Memory B cell (primary cell): Measurements from ENCODE around the gene SPAG9.

Experiments used
- ATAC-seq: fragments of 150-1000 bp; cut with Tn5 transposase; 2 replicates; pipeline ENCODE4 v1.10.0; 2021; ENCODE audit warnings: low read depth, mild to moderate bottlenecking, moderate library complexity
- DNase-seq, 2 donors: peaks; one replicate each; pipeline ENCODE4 v3.0.0; 2022; ENCODE audit warnings: low spot score in 2 of 2
- H3K27ac Mint-ChIP-seq: one replicate; pipeline ENCODE4 v1.8.0; 2022; ENCODE audit warnings: mild to moderate bottlenecking, moderate library complexity, mixed read lengths
- H3K27me3 Mint-ChIP-seq: one replicate; pipeline ENCODE4 v1.8.0; 2022; ENCODE audit warnings: mixed read lengths
- H3K36me3 Mint-ChIP-seq: one replicate; pipeline ENCODE4 v1.8.0; 2022; ENCODE audit warnings: mild to moderate bottlenecking, mixed read lengths
- H3K4me1 Mint-ChIP-seq: one replicate; pipeline ENCODE4 v1.8.0; 2022; ENCODE audit warnings: mixed read lengths
- H3K4me3 Mint-ChIP-seq: one replicate; pipeline ENCODE4 v1.8.0; 2022; ENCODE audit warnings: mild to moderate bottlenecking, moderate library complexity, mixed read lengths
- H3K9me3 Mint-ChIP-seq: one replicate; pipeline ENCODE4 v1.8.0; 2022; ENCODE audit warnings: mixed read lengths

The SPAG9 gene

DNA sequence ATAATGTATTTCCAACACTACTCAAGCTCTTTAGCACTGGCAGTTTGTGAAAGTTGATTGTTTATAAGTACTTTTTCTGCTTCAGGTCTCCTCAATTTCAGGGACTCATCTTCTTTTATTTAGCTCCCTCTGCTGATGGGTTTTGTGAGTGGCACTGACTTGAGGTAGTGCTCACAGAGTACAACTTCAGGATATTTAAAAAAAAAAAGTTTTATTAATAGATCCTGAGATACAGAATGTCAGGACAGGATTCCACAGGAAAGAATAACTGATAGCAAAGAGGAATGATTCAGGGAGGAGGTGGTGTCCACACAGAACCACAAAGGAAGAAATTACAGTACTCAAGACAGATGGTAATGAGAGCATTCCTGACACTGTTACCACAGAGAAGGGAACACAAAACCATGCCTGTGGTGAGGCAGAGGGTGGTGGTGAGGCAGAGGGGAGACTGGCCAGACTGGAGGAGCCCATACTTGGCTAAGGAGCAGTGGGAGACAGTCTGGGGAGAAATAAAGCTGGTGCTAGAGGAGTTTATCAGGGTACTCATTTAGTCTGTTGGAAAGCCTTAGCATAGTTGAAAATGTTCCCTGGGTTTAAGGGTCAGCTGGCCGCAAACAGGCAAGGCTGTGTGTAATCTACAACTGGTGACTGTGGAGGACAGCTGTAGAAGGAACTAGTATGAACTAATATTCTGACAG lies 63.7 kb downstream of the SPAG9 start:
- H3K27ac Mint-ChIP-seq: no peak overlapping the region
- no peak overlapping the region for H3K4me3 Mint-ChIP-seq
- H3K4me1 Mint-ChIP-seq: peaks cover 11% of the 10 kb centered on the region
- H3K9me3 Mint-ChIP-seq: no peaks in the 10 kb centered on the region
- peak; percentile 71 for ATAC-seq
- peaks cover 3% of the 10 kb centered on the region for H3K36me3 Mint-ChIP-seq
- DNase-seq: peak in 1 of 2 donors; percentile 37
- no peaks in the 10 kb centered on the region for H3K27me3 Mint-ChIP-seq

DNA sequence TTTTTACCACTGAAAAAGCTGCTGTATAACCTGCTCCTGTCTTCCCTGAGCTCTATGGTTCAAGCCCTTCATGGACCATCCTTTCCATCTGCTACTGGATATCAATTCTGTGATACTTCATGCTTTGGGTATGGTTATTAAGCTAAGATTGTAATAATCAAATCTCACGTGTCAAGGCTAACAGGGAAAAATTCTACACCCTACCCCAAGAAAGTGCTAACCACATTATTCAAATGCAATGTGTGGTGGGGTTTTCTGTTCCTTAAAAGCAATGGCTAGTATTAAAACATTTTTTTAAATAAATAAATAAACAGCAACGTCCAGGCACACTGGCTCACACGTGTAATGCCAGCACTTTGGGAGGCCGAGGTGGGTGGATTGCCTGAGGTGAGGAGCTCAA lies 65.9 kb downstream of the SPAG9 start:
- Mint-ChIP-seq H3K4me1 (peaks cover 20% of the 10 kb centered on the region), H3K27me3 (no peaks in the 10 kb centered on the region), H3K36me3 (peaks cover 5% of the 10 kb centered on the region), H3K27ac (no peak overlapping the region), H3K9me3 (no peaks in the 10 kb centered on the region), H3K4me3 (peak overlapping the region; percentile 50)
- ATAC-seq (peak; percentile 44), DNase-seq (no peak)

DNA sequence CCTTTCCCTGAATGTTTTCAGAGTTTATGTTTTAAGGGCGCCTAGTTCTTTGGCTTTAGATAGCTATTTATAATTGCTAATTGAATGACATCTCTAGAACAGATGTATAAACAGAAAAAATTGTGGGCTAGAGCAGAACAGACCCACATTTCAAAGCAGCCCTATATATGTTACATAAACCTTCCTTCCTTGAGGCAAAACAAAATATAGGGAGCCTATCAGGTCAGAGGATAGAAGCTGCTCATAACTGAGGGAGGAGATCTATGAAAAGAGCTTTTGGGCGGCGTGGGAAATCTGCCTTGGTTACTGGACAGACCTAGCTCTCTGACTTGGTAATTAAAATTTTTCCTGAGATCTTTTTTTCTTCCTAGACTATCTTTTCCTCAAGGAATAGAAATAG lies 68.4 kb downstream of the SPAG9 start:
- Mint-ChIP-seq H3K36me3 (peaks cover 5% of the 10 kb centered on the region), H3K9me3 (no peaks in the 10 kb centered on the region), H3K4me1 (peaks cover 20% of the 10 kb centered on the region), H3K27ac (no peak overlapping the region), H3K27me3 (no peaks in the 10 kb centered on the region), H3K4me3 (no peak overlapping the region)
- DNase-seq (no peak), ATAC-seq (no peak)

DNA sequence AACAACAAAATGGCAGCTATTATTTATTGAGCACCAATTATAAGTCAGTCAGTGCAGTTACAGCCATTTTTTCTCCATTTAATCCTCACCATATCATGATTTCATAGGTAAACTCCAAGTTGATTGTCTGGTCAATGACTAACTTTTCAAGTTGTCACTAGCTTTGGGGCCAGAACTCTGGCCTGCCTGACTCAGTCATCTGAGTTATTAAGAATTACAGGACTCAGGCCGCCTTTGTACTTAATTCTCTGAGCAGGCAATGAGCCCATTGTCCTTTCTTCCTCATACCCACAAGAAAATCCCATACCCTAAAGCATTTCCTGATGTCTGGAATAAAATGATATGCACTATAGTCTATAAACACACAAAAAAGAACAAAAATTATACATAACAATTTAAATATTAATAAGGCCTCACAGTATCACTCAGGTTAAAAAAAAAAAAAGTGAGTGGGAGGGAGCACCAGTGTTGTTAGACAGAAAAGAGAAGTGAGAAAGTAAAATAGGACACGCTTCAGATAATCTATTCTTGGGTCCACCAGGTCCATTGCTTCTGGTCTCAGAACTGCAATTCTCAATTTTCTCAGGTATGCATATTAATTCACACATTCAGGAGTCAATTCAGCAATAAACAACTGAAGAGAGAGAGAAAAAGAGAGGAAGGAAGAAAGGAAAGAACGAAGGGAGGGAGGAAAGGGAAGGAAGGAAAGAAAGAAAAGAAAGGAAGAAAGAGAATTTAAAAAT lies 70.2 kb downstream of the SPAG9 start:
- Mint-ChIP-seq H3K27ac (peak overlapping the region; percentile 3), H3K36me3 (peaks cover 5% of the 10 kb centered on the region), H3K4me3 (peak overlapping the region; percentile 74), H3K4me1 (peaks cover 17% of the 10 kb centered on the region), H3K27me3 (no peaks in the 10 kb centered on the region), H3K9me3 (no peaks in the 10 kb centered on the region)
- ATAC-seq (peak; percentile 99), DNase-seq (peak in 1 of 2 donors; percentile 46)

DNA sequence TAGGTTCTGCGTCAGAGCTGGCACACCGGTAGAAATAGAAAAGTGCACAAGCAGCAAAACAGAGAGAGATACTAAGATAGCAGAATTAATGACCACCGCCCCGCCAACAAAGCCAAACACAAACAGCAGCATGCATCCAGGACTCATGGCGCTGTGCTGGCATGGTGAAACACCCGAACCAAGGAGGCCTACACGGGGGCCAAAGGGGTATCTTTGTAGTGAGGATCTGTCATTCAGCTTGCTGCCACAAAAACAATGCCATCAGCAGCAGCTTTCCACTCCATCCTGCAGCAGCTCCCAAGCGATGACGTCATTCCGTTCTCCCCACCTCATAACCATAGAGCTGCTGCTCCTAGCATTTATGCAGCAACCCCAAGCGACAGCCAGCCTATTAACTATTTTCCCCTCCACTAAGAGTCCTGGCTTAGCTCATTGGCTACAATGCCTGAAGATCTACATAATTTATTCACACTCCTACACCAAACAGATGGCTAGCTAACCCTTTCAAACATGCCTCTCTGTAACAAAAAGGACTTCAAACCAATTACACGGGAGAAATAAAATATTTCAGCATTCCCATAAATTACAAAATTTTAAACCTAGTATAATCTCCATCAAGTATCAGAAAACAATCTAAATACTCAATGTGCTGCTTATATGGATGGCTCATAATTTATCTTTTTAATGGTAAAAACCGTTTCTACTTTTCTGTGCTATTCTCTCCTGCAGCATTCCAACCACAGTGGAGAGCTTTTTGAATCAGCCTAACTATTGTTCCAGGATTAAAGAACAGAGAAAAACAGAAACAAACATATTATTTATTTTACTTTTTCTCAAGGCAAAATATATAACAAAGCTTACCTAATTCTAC lies 73.9 kb downstream of the SPAG9 start:
- Mint-ChIP-seq H3K4me3 (no peak overlapping the region), H3K4me1 (peaks cover 9% of the 10 kb centered on the region), H3K9me3 (no peaks in the 10 kb centered on the region), H3K27ac (no peak overlapping the region), H3K36me3 (peaks cover 3% of the 10 kb centered on the region), H3K27me3 (no peaks in the 10 kb centered on the region)
- ATAC-seq: no peak
- no peak for DNase-seq

DNA sequence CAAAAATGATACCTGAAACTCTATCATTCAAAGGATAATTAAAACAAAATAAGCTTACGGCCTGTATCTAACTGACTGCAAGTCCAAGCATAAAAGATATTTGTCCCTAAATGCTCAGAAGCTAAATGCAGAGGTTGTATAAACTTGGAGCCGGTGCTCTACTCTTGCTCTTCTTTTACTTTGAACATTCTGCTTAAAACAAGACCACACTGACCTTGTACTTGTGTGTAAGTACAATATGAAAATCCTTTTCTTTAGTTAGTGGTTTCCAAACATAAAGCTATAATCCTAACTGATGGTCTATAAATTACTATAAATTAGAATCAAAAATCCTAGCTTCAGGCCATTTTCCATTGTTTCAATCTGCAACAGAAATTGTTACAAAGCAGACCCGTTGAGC lies 74.6 kb downstream of the SPAG9 start:
- Mint-ChIP-seq H3K4me3 (no peak overlapping the region), H3K27me3 (no peaks in the 10 kb centered on the region), H3K4me1 (peaks cover 7% of the 10 kb centered on the region), H3K9me3 (no peaks in the 10 kb centered on the region), H3K36me3 (peaks cover 3% of the 10 kb centered on the region), H3K27ac (no peak overlapping the region)
- DNase-seq (no peak), ATAC-seq (no peak)

DNA sequence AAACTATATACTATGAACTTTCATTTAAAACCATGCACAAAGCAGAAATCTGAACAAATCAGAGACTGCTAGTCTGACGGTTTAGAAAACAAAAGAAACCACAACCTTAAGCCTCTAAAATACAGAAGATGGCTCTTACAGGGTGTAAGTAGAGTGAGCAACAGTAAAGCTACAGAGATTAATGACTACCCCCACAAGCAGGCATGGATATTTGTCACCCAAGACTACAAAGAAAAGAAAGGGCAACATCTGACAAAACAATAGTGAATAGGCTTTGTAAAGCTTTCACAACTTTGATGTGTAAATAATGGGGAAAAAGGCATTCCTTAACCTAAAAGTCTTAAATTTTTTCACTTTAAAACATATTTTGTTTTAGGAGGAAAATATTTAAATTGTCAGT lies 75.0 kb downstream of the SPAG9 start:
- no peak overlapping the region for H3K4me3 Mint-ChIP-seq
- H3K4me1 Mint-ChIP-seq: peaks cover 5% of the 10 kb centered on the region
- H3K27me3 Mint-ChIP-seq: no peaks in the 10 kb centered on the region
- no peaks in the 10 kb centered on the region for H3K9me3 Mint-ChIP-seq
- H3K36me3 Mint-ChIP-seq: peaks cover 1% of the 10 kb centered on the region
- DNase-seq (no peak), ATAC-seq (no peak)
- no peak overlapping the region for H3K27ac Mint-ChIP-seq

DNA sequence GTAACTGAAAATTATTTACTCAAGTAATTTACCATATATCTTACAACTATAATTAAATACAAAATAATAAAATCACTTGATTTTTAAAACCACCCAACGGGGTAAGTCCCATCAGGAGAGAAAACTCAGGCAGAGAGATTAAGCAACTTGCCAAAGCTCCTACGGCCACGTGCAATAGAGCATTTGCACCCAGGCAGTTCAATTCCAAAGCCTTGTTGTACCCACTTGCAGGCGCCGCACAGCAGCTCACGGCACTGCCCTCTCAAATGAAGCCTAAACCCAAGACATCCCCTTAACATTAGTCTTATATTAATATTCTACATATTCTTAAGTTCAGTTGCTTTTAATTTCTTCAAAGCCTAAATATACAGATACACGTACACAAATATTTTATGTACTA lies 75.7 kb downstream of the SPAG9 start:
- DNase-seq (no peak), ATAC-seq (no peak)
- H3K4me3 Mint-ChIP-seq: no peak overlapping the region
- peaks cover 2% of the 10 kb centered on the region for H3K4me1 Mint-ChIP-seq
- no peak overlapping the region for H3K27ac Mint-ChIP-seq
- H3K36me3 Mint-ChIP-seq: peaks cover 1% of the 10 kb centered on the region
- H3K27me3 Mint-ChIP-seq: no peaks in the 10 kb centered on the region
- H3K9me3 Mint-ChIP-seq: no peaks in the 10 kb centered on the region

DNA sequence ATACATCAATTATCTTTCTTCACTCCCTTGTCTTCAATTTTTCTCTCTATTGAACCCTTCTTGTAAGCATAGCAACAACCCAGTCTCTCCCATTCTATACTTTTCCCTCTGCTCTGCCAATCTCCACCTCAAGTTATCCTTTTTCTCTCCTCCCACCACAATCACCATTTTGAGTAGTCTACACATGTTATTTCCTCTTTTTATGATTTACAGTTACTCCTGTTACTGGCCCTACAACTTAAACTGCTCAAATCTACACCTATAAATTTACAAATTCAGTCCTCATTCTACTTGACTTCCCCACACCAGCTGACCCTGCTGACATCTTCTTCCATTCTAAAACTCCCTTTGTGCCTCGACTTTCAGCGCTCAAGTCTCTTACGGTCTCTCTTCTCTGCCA lies 84.6 kb downstream of the SPAG9 start:
- DNase-seq (no peak), ATAC-seq (no peak)
- peaks cover 13% of the 10 kb centered on the region for H3K36me3 Mint-ChIP-seq
- H3K4me1 Mint-ChIP-seq: peaks cover 11% of the 10 kb centered on the region
- no peaks in the 10 kb centered on the region for H3K9me3 Mint-ChIP-seq
- peak overlapping the region; percentile 3 for H3K27ac Mint-ChIP-seq
- H3K27me3 Mint-ChIP-seq: no peaks in the 10 kb centered on the region
- H3K4me3 Mint-ChIP-seq: no peak overlapping the region

DNA sequence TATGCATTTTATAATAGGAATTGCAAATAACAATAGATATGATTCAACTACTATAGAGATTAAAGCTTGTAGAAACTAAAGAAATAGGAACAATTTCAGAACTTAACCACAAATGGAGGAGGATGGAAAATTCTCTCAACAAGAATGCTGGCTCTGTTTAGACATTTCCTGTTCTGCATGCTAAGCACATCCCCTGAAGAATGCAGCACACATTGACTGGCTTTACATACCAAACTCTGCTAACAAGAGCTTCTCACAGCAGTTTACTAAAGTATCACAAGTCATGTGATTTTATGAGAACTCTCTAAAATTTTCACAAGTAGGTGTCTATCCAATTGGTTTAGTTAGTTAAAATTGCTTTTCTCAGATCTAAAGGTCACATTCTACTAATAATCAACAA lies 85.2 kb downstream of the SPAG9 start:
- Mint-ChIP-seq H3K27ac (no peak overlapping the region), H3K27me3 (no peaks in the 10 kb centered on the region)
- DNase-seq: no peak

DNA sequence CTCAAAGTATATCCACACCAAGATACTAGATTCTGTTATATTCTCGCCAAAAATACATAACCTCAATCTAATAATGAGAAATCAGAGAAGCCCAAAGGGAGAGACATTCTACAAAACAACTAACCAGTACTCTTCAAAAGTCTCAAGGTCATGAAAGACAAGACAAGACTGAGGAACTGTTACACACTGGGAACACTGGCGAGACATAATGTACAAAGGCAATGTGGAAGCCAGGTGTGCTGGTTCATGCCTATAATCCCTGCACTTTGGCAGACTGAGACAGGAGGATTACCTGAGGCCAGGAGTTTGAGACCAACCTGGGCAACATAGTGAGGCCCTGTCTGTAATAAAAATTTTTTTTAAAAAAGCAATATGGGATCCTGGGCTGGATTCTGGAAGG lies 85.9 kb downstream of the SPAG9 start:
- Mint-ChIP-seq H3K27me3 (no peaks in the 10 kb centered on the region), H3K27ac (no peak overlapping the region), H3K4me3 (no peak overlapping the region), H3K4me1 (peaks cover 18% of the 10 kb centered on the region), H3K36me3 (peaks cover 15% of the 10 kb centered on the region), H3K9me3 (no peaks in the 10 kb centered on the region)
- ATAC-seq: no peak
- DNase-seq: no peak

More for the DNA sequence above, 85.2 kb downstream of the SPAG9 start:
- no peak for ATAC-seq
- Mint-ChIP-seq H3K36me3 (peaks cover 15% of the 10 kb centered on the region), H3K4me1 (peaks cover 13% of the 10 kb centered on the region), H3K9me3 (no peaks in the 10 kb centered on the region), H3K4me3 (no peak overlapping the region)

DNA sequence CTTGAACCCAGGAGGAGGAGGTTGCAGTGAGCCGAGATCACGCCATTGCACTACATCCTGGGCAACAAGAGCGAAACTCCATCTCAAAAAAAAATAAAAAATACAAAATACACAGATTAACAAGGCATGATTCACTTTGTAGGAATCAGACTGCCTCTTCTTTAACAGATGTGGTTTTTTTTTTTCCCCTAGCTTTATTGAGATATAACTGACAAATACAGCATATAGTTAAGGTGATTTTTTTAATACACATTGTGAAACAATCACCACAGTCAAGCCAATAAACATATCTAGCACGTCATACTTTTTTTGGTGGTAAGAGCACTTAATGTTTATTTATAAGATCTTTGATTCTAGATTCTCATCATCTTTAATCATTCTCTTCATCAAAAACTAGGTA lies 87.8 kb downstream of the SPAG9 start:
- H3K27ac Mint-ChIP-seq: no peak overlapping the region
- H3K9me3 Mint-ChIP-seq: no peaks in the 10 kb centered on the region
- peaks cover 25% of the 10 kb centered on the region for H3K4me1 Mint-ChIP-seq
- peaks cover 8% of the 10 kb centered on the region for H3K36me3 Mint-ChIP-seq
- no peaks in the 10 kb centered on the region for H3K27me3 Mint-ChIP-seq
- H3K4me3 Mint-ChIP-seq: no peak overlapping the region
- ATAC-seq (no peak), DNase-seq (no peak)

DNA sequence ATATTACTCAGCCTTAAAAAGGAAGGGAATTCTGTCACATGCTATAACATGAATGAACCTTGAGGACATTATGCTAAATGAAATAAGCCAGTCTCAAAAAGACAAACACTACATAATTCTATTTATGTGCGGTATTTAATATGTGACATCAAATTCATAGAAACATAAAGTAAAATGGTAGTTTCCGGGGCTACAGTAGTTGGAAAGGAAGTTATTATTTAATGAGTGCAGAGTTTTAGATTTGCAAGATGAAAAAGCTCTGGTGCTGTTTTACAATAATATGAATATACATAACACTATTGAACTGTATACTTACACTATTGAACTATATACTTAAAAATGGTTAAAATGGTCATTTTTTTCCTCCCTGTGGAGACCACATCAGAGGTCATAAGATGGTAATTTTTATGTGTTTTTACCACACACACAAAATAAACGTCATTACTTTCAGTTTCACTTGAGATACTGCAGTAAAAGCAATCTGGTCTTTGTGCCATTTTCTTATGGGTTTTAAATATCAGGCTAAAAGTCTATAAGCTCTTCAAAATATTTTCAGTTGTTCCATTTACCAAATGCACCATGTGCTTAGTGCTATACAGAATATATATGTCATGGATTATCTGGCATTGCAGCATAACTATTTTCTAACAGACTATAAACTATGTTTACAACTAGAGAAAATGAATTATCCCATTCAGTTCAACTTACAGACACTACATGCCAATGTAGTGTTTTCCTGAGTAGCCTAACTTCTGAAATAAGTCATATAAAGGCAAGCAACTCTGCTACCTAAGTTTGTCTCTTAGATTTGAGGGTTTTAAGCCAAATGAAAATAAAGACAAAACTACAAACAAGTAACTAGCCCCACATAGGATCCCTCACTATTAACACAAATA lies 90.9 kb downstream of the SPAG9 start:
- Mint-ChIP-seq H3K27me3 (no peaks in the 10 kb centered on the region), H3K36me3 (peaks cover 3% of the 10 kb centered on the region), H3K9me3 (no peaks in the 10 kb centered on the region), H3K4me3 (no peak overlapping the region), H3K4me1 (peaks cover 16% of the 10 kb centered on the region), H3K27ac (peak overlapping the region; percentile 85)
- no peak for DNase-seq
- peak; percentile 64 for ATAC-seq
